Dedifferentiated amniotic fluid mesenchymal stem cell (primary cell): ENCODE results near the gene DENR.
"Not testable (repeated sequence)": the region's sequence is repeated elsewhere in the genome, so short reads cannot be mapped to it uniquely, and the experiment has no call there.

ENCODE experiments used
- DNase-seq: peaks from one replicate; pipeline ENCODE4 v3.0.0-alpha.2; 2016; ENCODE audit errors: extremely low spot score

Gene DENR

DNA sequence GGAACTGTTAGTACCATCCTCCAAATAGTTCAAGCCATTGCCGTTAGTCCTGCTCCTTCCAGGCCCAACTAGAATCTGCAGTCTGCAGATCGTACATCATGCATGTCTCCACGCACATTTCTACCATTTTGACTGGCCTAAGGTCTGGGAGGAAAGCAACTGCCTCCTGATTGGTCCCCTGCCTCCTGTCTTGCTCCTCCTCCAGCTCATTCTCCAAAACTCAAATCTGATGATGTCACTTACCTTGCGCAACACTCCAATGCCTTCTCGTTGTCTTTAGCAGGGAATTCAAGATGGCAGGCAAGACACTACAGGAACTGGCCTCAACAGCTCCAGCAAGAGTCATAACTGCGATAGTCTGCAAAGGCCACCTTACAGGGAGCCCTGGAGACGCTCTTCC, 12.3 kb upstream of the DENR start:
- DNase-seq = no peak

DNA sequence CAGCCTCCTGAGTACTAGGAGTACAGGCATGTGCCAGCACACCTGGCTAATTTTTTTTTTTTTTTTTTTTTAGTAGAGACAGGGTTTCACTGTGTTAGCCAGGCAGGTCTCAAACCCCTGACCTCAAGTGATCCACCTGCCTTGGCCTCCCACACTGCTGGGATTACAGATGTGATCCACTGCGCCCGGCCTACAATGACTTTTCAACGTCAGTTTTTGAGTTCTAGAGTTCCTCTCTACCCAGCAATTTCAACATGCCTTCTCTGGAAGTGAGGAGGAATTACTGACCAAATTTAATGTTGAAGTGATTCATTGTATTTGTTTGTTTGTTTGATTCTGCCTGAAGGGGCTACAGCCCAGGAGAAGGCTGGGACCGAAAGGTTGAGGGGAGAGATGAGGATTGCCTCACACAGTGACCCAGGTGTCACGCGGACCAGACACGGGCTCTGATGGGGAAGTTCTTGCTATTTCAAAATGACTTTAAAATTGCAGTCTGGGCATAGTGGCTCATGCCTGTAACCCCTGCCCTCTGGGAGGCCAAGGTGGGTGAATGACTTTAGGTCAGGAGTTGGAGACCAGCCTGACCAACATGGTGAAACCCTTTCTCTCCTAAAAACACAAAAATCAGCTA, 8.6 kb upstream of the DENR start:
- no peak for DNase-seq

DNA sequence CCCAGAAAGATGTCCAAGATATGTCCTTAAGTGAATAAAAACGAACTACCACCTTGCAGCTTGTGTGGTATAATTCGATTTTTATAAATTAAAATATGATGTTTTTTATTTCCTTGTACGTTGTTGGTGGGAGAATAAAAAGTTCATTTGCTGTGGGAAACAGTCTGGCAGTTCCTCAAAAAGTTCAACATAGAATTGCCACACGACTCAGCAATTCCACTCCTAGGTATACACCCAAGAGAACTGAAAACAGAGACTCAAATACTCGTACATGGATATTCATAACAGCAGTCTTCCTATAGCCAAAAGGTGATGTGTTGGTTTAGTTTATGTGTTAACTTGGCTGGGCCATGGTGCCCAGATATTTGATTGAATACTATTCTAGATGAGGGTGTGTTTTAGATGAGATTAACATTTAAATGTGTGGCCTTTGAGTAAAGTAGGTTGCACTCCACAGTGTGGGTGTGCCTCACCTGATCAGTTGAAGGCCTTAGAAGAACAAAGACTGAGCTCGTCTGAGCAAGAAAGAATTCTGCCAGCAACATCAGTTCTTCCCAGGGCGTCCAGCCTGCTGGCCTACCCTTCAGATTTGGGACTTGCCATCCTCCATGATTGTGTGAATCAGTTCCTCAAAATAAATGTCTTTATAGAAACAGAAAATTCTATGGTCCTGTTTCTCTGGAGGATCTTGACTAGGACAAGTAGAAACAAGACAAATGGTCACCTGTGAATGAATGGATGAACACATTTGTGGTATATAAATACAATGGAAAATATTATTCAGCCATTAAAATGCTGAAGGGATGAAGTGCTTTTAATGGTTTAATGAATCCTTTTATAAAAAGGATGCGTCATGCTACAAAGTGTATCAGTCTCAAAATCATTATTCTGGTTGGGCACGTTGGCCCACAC, 5.1 kb upstream of the DENR start:
- no peak for DNase-seq

DNA sequence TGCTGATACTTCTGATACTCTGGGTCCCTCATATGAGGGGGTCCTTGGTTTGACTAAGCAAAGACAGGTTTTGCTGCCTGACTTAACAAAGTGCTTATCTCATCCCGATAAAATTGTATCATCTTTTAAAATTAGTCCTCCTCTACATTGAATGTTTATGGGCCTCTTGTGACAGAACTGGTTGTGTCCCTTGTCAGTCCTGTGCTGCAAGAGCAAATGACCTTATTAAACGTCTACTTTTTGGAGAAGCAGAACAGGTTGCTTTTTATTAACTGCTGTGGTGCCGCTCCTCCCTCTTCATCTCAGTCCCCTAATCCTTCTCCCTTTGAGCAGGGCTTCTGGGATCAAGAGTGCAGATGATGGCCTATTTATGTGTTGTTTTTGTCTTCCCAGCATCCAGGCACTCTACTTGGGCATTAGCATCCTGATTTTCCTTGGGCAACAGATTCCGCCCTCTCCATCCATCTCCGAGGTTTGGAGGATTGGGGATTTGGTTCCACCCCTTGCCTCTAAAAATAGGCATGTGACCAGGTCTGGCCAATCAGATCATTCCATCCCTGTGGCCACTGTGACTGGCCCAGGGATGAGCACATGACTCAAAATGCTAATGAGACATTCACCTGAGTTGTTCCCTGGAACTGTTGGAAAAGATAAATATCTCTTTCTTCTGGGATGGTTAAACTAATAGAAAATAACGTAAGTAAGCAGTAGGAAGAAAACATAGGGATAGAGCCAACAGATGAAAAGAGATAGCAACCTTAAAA, 2.9 kb upstream of the DENR start:
- DNase-seq = no peak

DNA sequence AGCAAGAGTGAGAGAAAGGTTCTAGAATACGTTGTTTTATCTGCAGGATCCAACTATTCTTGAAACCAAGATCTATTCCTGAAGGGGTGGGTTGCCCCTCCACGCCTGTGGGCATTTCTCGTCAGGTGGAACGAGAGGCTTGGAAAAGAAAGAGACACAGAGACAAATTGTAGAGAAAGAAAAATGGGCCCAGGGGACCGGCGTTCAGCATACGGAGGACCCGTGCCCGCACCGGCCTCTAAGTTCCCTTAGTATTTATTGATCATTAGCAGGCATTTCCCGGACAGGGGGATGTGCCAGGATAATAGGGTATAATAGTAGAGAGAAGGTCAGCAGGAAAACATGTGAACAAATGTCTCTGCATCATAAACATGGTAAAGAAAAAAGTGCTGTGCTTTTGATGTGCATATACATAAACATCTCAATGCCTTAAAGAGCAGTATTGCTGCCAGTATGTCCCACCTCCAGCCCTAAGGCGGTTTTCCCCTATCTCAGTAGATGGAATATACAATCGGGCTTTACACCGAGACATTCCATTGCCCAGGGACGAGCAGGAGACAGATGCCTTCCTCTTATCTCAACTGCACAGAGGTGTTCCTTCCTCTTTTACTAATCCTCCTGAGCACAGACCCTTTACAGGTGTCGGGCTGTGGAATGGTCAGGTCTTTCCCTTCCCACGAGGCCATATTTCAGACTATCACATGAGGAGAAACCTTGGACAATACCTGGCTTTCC, 1.7 kb upstream of the DENR start:
- DNase-seq = not testable (repeated sequence)

DNA sequence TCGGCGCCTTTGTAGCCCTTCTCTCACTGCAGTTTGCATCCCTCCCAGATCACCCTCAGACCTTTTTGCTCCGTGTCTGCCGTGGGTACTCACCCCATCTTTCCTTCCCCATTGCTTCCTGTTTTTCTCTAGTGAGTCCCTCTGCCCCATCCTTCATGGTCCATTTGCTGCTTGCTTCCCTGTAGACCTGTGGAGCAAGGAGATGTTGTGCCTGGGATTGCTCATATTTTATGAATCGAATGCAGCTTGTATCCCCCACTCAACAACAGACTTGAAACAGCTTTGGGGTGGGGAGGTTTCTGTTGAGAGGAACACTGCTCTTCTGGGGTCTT, 661 bp downstream of the DENR start:
- DNase-seq = no peak

DNA sequence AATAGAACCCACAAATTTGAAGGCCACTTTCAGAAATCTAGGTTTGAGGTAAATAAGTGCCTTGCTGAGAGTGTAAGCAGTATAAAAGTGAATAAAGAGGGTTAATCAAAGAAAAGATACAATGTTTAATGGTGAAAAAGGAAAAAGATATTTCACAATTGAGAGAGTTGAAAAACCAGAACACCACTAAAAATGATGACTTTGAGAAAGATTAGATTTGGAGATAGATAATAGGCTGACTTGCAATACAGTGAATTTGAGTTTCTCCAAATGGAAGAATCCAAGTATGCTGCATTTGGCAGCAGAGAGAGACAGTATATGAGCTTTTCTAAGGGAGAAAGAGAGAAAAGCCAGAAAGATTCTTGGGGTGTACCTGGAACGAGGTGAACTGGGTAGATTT, 2.2 kb downstream of the DENR start:
- no peak for DNase-seq

DNA sequence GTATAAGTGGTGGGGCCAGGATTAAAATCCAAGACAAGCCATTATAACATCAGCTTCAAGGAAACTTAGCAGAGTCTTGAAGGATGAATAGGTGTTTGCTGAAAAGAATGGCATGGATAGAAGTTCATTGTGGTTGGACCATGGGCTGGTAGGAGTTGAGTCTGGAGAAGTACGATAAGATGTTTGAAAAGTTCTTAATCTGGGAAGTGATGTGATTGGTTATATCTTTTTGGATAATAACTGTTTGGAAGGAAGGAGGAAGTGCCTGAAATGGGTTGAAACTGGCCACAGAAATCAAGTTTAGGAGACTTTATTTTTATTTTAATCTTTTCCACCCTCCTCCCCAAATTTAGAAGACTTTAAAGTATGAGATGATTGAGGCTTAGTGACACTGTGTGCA, 4.9 kb downstream of the DENR start:
- DNase-seq = no peak

DNA sequence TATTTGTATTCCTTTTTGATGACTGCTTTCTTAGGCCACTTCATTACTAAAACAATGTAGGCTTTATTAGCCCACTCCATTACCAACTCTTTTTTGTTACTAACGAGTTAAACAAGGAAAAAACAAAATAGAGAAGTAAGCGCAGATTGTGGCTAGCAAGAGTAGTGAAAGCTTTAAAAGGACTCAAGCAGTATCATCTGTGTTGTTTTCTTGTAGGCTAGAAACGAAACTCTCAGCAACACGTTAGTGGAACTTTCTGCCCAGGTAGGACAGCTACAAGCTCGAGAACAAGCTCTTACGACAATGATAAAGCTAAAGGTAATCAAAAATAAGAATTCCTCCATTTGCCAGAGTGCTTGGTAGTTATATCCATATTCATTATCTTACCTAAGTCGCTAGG, 32.9 kb downstream of the DENR start:
- DNase-seq = no peak

DNA sequence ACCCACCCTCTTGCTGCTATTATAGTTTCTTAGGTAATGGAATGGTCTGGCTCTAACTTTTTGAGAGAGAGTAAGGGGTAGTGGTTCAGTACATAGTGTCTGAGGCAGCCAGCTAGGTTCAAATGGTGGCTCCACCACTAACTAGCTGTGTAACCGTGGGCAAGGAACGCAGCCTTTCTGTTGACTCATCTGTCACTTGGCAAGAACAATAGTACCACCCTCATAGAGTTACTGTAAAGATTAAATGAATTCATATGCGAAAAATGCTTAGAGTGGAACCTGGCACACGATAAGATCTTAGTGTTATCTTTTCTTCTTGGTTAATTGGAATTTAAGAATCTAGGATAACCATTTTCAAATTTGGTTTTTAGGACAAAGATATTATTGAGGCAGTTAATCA, 35.8 kb downstream of the DENR start:
- DNase-seq = no peak

DNA sequence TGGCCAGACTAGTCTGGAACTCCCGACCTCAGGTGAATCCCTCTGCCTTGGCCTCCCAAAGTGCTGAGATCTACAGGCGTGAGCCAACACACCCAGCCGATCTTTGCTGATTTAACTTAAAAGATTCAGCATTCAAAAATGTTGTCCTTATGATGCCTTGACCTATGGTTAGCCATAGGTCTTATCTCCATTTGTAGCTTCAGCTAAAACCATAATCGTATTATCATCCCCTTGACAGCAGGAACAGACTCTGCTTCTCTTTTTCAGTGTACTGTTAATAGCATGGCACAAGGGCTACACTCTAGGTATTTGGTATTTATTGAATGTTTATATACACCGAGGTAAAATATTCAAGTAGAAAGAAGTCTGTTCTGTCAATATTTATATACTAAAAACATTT, 37.0 kb downstream of the DENR start:
- no peak for DNase-seq

DNA sequence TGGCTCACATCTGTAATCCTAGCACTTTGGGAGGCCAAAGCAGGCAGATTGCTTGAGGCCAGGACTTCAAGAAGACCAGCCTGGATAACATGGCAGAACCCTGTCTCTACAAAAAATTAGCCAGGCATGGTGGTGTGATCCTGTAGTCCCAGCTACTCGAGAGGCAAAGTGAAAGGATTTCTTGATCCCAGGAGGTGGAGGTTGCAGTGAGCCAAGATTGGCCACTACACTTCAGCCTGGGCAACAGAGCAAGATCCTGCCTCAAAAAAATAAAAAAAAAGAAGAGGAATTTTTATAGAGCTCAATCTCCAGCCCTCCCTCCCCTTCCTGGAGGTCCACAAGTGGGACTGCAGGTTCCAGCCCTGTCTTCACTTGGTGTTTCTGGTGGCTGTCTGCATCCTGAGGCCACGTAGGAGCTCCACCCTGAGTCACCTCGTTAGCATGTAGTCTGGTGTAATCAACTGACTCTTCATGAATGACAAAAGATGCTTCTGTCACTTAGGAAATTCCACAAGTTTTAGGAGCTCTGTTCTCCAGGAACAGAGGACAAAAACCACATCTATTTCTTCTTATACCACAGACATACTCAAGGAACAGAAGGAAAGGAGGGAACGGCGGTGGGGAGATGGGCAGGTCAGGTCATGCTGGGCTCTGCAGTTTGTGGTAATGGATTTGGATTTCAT, 37.9 kb downstream of the DENR start:
- no peak for DNase-seq

DNA sequence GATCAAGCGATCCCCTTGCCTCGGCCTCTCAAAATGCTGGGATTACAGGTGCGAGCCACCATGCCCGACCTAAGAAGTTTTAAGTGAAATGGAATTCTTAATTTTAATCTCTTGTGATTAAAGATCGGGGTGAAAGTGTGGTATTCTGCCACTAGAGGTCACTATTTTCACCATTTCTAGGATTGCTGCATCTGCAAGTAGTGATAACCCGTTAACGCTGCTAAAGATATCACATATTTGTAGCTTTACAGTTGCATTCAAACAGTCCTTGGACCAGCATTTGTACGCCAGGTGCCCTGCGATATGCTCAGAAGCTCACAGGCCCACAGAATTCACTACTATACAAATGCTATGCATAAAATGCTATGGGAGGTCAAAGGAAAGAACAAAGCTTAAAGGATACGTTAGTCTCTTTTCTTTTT, 41.1 kb downstream of the DENR start:
- peak; percentile 57 for DNase-seq

DNA sequence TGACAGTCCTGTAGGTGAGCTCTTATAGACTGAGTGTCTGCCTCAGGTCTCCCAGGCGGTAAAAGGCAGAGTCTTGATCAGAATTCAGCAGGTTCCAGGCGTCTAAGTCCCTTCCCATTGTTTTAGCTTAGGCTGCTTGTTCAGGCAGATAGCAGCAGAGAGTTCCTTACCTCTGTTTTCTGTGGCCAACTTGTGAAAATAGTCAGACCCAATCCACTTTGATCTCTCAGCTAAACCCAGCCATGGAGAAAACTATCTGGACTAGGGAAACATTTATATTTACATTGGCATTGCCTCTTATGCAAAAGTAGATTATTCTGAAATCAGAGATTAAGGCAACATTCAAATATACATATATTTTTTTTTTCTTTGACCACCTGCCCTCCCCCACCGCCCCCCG, 43.2 kb downstream of the DENR start:
- DNase-seq = no peak

DNA sequence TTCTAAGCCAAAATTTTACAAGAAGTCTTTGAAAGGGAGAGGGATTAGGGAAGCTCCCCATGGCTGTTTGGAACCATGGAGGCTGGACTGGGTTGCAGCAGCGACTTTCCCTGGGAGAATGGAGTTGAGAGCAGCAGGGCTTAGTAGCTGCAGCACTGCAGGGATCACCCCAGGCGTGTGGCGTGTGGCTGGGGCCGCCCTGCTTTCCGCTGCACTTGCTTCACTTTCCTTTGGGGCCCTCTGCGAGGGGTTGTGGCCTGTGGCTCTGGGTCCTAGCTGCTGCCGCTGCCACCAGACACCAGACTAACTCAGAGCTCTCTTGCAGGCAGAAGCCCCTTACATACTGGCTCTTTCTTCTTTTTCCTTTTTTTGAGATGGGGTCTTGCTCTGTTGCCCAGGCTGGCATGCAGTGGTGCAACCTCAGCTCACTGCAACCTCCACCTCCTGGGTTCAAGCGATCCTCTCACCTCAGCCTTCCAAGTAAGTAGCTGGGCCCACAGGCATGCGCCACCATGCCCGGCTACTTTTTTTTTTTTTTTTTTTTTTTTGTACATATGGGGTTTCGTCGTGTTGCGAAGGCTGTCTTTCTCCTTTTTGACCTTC, 47.1 kb downstream of the DENR start:
- no peak for DNase-seq

DNA sequence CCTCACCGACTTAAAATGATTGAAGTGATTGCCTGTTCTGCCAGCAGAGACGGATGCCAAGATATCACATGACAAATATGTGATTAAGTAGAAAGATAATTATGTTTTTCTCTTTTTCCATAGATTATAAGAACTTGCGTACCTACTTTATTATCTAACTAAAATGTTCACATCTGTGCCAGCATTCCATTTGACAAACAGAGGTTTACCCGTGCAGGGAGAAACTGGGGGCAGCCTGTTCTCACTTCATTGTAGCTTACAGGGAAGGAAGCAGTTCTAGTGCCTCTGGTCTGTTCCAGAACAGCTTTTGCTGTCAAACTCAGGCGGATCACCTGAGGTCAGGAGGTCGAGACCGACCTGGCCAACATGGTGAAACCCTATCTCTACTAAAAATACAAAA, 51.3 kb downstream of the DENR start:
- no peak for DNase-seq

DNA sequence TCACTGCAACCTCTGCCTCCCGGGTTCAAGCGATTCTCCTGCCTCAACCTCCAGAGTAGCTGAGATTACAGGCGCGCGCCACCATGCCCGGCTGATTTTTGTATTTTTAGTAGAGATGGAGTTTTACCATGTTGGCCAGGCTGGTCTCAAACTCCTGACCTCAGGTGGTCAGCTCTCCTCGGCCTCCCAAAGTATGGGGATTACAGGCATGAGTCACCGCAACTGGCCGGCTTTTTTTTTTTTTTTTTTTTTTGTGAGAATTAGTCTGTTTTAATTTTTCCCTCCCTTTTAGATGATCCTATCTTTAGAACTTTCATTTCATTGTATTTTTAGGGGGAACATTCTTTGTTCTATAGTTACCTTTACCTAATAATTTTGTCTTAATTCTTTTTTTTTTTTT, 52.3 kb downstream of the DENR start:
- DNase-seq = not testable (repeated sequence)

DNA sequence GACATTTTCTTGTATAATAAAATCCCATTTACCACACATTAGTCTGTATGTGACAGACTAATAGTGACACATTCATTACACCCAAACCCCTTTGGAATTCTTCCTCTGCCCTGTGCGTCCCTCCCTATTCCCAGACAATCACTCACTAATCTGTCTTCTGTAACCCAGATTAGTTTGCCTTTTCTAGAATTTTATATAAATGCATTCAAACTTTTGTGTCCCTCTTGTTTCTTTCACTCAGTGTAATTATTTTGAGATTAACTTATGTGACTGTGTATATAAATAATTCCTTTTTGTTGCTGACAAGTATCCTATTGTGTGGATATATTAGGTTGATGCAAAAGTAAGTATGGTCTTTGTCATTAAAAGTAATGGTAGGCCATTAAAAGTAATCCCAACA, 55.0 kb downstream of the DENR start:
- no peak for DNase-seq

DNA sequence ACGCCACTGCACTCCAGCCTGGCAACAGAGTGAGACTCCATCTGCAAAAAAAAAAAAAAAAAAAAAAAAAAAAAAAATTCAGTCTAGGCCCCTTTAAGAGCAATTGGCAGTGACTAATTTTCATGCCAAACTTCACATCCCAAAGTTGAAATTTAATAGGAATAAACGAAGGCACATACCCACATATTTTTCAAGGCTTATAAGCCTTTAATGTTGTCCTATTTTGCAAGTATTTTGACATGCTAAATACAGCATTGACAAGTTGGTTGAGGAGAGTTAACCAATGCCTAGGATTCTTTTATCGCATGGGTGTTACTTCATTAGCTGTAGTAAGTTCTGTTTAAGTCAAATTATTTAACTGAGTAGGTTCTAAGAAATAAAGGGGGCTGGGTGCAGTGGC, 59.2 kb downstream of the DENR start:
- DNase-seq = no peak

DNA sequence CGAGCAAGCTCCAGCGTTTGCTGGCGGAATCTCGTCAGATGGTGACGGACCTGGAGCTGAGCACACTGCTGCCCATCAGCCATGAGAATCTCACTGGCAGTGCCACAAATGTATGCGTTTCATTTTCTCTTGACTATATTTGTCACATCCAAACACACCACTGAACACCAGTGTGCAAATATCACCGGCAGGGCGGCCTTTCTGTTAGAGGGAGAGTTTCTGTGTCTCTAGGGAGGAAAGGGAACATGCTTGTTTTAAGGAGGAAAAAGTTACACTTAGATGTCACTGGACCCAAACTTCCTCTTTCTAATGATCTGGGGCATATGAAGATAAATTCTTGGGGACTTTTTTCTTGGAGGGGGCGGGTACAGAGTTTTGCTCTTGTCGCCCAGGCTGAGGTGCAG, 60.7 kb downstream of the DENR start:
- DNase-seq = no peak

DNA sequence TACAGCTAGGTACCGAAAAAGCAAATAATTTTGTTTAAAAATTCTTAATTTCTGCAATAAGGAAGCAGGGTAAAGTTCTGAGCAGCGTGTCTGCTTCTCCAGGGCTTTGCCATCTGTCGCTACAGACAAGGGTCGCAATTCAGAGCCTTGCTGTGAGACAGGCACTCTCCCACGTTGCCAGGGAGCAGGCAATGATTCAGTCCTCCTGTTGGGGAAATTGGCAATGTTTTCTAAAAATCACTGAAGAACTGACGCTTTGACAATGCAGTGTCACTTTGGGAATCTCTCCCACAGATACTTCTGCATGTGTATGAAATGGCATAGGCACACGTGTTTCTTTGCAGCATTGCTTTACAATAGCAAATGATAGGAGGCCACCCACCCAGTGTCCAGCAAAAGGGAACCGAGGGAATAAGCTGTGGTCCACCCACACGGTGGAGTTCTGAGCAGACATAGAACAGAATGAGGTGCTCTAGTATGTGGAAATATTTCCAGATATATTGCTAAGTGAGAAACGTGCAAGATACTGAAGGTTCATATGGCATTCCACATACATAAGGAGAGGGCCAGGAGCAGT, 66.7 kb downstream of the DENR start:
- DNase-seq = no peak
